HEK293 (cell line): Measurements from ENCODE around the gene CYTH3.

Experiments used
- CTCF ChIA-PET: fragments of 350-600 bp; formaldehyde crosslinking; extraction: SDS; loops from one replicate; lab custom pipeline; 2021; ENCODE audit warnings: antibody characterized with exemption; lab: Yijun Ruan, JAX
- POLR2A ChIA-PET: fragments of 300-600 bp; formaldehyde crosslinking; extraction: SDS; loops from one replicate; lab custom pipeline; 2020; ENCODE audit warnings: antibody characterized with exemption, inconsistent platforms; lab: Yijun Ruan, JAX
- H3K27ac ChIP-seq: fragments of 200-500 bp; sonication (Bioruptor generic); 2 replicates; pipeline ENCODE4 v1.5.1; 2014; ENCODE audit warnings: low read depth, low read length, control low read depth, inconsistent platforms; ENCODE audit errors: extremely low read depth
- H3K36me3 ChIP-seq, 2 experiments: fragments of 200-500 bp in 1 of 2; sonication (Bioruptor generic) in 1 of 2; 1 replicate in 1 of 2; 2 replicates in 1 of 2; pipeline ENCODE4 v1.5.1; 2014 to 2017; ENCODE audit warnings: inconsistent platforms in 2 of 2, low read length in 2 of 2; ENCODE audit not compliant: control insufficient read depth in 2 of 2, insufficient read depth in 1 of 2
- H3K4me1 ChIP-seq: fragments of 200-500 bp; sonication (Bioruptor generic); 2 replicates; pipeline ENCODE4 v1.5.1; 2014; ENCODE audit warnings: mild to moderate bottlenecking, low read length, inconsistent platforms; ENCODE audit not compliant: control insufficient read depth, insufficient read depth
- H3K4me3 ChIP-seq: 2 replicates; pipeline ENCODE4 v1.5.1; 2011; ENCODE audit warnings: low read depth, mild to moderate bottlenecking, control low read depth, low read length, moderate library complexity
- H3K9me3 ChIP-seq: fragments of 200-500 bp; sonication (Bioruptor generic); 2 replicates; pipeline ENCODE4 v1.5.1; 2014; ENCODE audit warnings: low read depth, low read length, inconsistent platforms; ENCODE audit not compliant: control insufficient read depth, insufficient read depth
- HOXC10 ChIP-seq: sonication (generic); formaldehyde crosslinking; IDR thresholded peaks from 2 replicates; pipeline ENCODE4 v1.8.1; 2023; ENCODE audit warnings: mild to moderate bottlenecking, missing genetic modification reagents
- HOXD13 ChIP-seq: sonication (generic); formaldehyde crosslinking; IDR thresholded peaks from 2 replicates; pipeline ENCODE4 v1.8.0; 2022; ENCODE audit warnings: missing genetic modification reagents, borderline replicate concordance
- OSR2 ChIP-seq: fragments of 450-650 bp; formaldehyde crosslinking; IDR thresholded peaks from 2 replicates; pipeline ENCODE4 v1.5.1; 2016; ENCODE audit warnings: missing biosample characterization, missing genetic modification characterization
- SCRT2 ChIP-seq: fragments of 450-650 bp; formaldehyde crosslinking; IDR thresholded peaks from 2 replicates; pipeline ENCODE4 v1.5.1; 2016; ENCODE audit warnings: missing biosample characterization, missing genetic modification characterization
- ZFP41 ChIP-seq: fragments of 450-650 bp; formaldehyde crosslinking; IDR thresholded peaks from 2 replicates; pipeline ENCODE4 v1.5.1; 2016; ENCODE audit warnings: missing biosample characterization, missing genetic modification characterization, borderline replicate concordance
- ZNF10 ChIP-seq: fragments of 450-650 bp; formaldehyde crosslinking; IDR thresholded peaks from 2 replicates; pipeline ENCODE4 v1.5.1; 2017; ENCODE audit warnings: missing biosample characterization, missing genetic modification characterization
- ZNF169 ChIP-seq: fragments of 450-650 bp; formaldehyde crosslinking; IDR thresholded peaks from 2 replicates; pipeline ENCODE4 v1.5.1; 2016; ENCODE audit warnings: missing biosample characterization, missing genetic modification characterization
- ZNF184 ChIP-seq: fragments of 450-650 bp; IDR thresholded peaks from 2 replicates; pipeline ENCODE4 v1.5.1; 2018; ENCODE audit warnings: missing biosample characterization, mild to moderate bottlenecking, missing genetic modification characterization
- ZNF223 ChIP-seq: fragments of 450-650 bp; formaldehyde crosslinking; IDR thresholded peaks from 2 replicates; pipeline ENCODE4 v1.5.1; 2016; ENCODE audit warnings: missing biosample characterization, missing genetic modification characterization
- ZNF239 ChIP-seq: fragments of 450-650 bp; formaldehyde crosslinking; IDR thresholded peaks from 2 replicates; pipeline ENCODE4 v1.5.1; 2016; ENCODE audit warnings: missing biosample characterization, missing genetic modification characterization
- ZNF24 ChIP-seq: fragments of 450-650 bp; formaldehyde crosslinking; IDR thresholded peaks from 2 replicates; pipeline ENCODE4 v1.5.1; 2016; ENCODE audit warnings: missing biosample characterization, missing genetic modification characterization
- ZNF274 ChIP-seq, 2 experiments: fragments of 200-500 bp in 1 of 2; fragments of 450-650 bp in 1 of 2; sonication (Bioruptor generic) in 1 of 2; formaldehyde crosslinking in 1 of 2; IDR thresholded peaks; 2 replicates each; pipeline versions ENCODE4 v1.5.1 to v1.6.1; 2014 to 2016; ENCODE audit warnings: borderline replicate concordance in 1 of 2, inconsistent platforms in 1 of 2, low read length in 1 of 2, missing biosample characterization in 1 of 2, missing genetic modification characterization in 1 of 2
- ZNF341 ChIP-seq: fragments of 450-650 bp; formaldehyde crosslinking; IDR thresholded peaks from 2 replicates; pipeline ENCODE4; 2016; ENCODE audit warnings: low read depth, missing biosample characterization, missing genetic modification characterization
- ZNF350 ChIP-seq: fragments of 450-650 bp; formaldehyde crosslinking; IDR thresholded peaks from 2 replicates; pipeline ENCODE4 v1.5.0; 2017; ENCODE audit warnings: missing biosample characterization, mild to moderate bottlenecking, missing genetic modification characterization
- ZNF426 ChIP-seq: fragments of 450-650 bp; formaldehyde crosslinking; IDR thresholded peaks from 2 replicates; pipeline ENCODE4 v1.5.1; 2017; ENCODE audit warnings: missing biosample characterization, missing genetic modification characterization, mild to moderate bottlenecking, inconsistent platforms, moderate library complexity
- ZNF473 ChIP-seq: fragments of 450-650 bp; formaldehyde crosslinking; IDR thresholded peaks from 2 replicates; pipeline ENCODE4 v1.5.1; 2017; ENCODE audit warnings: missing biosample characterization, missing genetic modification characterization
- ZNF513 ChIP-seq: fragments of 450-650 bp; IDR thresholded peaks from 2 replicates; pipeline ENCODE4 v1.5.1; 2018; ENCODE audit warnings: missing biosample characterization, missing genetic modification characterization
- ZNF521 ChIP-seq: fragments of 450-650 bp; formaldehyde crosslinking; IDR thresholded peaks from 2 replicates; pipeline ENCODE4 v1.5.1; 2017; ENCODE audit warnings: missing biosample characterization, mild to moderate bottlenecking, missing genetic modification characterization
- ZNF558 ChIP-seq: fragments of 450-650 bp; formaldehyde crosslinking; IDR thresholded peaks from 2 replicates; pipeline ENCODE4 v1.5.1; 2016; ENCODE audit warnings: missing biosample characterization, missing genetic modification characterization
- ZNF585B ChIP-seq: fragments of 450-650 bp; formaldehyde crosslinking; IDR thresholded peaks from 2 replicates; pipeline ENCODE4 v1.5.1; 2016; ENCODE audit warnings: missing biosample characterization, missing genetic modification characterization
- ZNF626 ChIP-seq: fragments of 450-650 bp; sonication (Bioruptor Pico); formaldehyde crosslinking; IDR thresholded peaks from 2 replicates; pipeline ENCODE4 v1.5.1; 2018; ENCODE audit warnings: missing biosample characterization, missing genetic modification characterization, inconsistent platforms
- ZNF629 ChIP-seq: fragments of 450-650 bp; formaldehyde crosslinking; IDR thresholded peaks from 2 replicates; pipeline ENCODE4 v1.5.1; 2017; ENCODE audit warnings: missing biosample characterization, missing genetic modification characterization
- ZNF837 ChIP-seq: fragments of 450-650 bp; formaldehyde crosslinking; IDR thresholded peaks from 2 replicates; pipeline ENCODE4 v1.5.1; 2016; ENCODE audit warnings: missing biosample characterization, missing genetic modification characterization
- ZSCAN5A ChIP-seq: fragments of 450-650 bp; formaldehyde crosslinking; IDR thresholded peaks from 2 replicates; pipeline ENCODE4 v1.5.1; 2016; ENCODE audit warnings: missing biosample characterization, missing genetic modification characterization
- ZXDB ChIP-seq: fragments of 450-650 bp; formaldehyde crosslinking; IDR thresholded peaks from 2 replicates; pipeline ENCODE4 v1.5.1; 2016; ENCODE audit warnings: missing biosample characterization, missing genetic modification characterization
- TF ChIP-seq, protein P1 (sequence below): fragments of 450-650 bp; formaldehyde crosslinking; IDR thresholded peaks from 2 replicates; pipeline ENCODE4 v1.5.1; 2016; ENCODE audit warnings: missing biosample characterization, missing genetic modification characterization
- TF ChIP-seq, protein P2 (sequence below): sonication (generic); formaldehyde crosslinking; IDR thresholded peaks from 2 replicates; pipeline ENCODE4 v1.8.1; 2022; ENCODE audit warnings: mild to moderate bottlenecking, moderate library complexity, missing genetic modification reagents

CYTH3 gene

GRCh38 chr7:6154542-6155404 is 117.7 kb downstream of the CYTH3 start:
- POLR2A ChIA-PET = no interaction called here

DNA sequence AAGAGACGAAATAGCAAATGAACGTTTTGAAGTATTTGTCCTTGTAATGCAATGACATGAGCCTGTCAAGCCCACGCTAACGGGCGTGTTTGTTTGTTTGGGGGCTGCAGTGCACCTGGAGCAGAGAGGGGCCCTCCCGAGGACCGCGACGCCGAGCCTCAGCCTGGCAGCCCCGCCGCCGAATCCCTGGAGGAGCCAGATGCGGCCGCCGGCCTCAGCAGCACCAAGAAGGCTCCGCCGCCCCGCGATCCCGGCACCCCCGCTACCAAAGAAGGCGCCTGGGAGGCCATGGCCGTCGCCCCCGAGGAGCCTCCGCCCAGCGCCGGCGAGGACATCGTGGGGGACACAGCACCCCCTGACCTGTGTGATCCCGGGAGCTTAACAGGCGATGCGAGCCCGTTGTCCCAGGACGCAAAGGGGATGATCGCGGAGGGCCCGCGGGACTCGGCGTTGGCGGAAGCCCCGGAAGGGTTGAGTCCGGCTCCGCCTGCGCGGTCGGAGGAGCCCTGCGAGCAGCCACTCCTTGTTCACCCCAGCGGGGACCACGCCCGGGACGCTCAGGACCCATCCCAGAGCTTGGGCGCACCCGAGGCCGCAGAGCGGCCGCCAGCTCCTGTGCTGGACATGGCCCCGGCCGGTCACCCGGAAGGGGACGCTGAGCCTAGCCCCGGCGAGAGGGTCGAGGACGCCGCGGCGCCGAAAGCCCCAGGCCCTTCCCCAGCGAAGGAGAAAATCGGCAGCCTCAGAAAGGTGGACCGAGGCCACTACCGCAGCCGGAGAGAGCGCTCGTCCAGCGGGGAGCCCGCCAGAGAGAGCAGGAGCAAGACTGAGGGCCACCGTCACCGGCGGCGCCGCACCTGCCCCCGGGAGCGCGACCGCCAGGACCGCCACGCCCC is 118.5 kb downstream of the CYTH3 start:
- Histone ChIP-seq H3K9me3 (no peaks in the 10 kb centered on the region), H3K36me3 (peaks cover 29 to 92% of the 10 kb centered on the region in 2 experiments; a peak in 2 of 3 replicates), H3K4me1 (no peaks in the 10 kb centered on the region), H3K27ac (no peak overlapping the region), H3K4me3 (no peak overlapping the region)
- ChIA-PET CTCF (no interaction called here), POLR2A (no interaction called here)
- TF ChIP-seq ZXDB (tag by site-specific recombination) (no peak), ZFP41 (tag by site-specific recombination) (no peak), ZNF626 (no peak), ZNF558 (tag by site-specific recombination) (no peak), ZNF169 (tag by site-specific recombination) (no peak), ZNF239 (no peak), ZNF473 (tag by site-specific recombination) (no peak), ZNF274 (IDR thresholded peaks at IDR 0.05; ENCODE audit: low read length) (no peak), ZNF274 (tag by site-specific recombination; IDR thresholded peaks at IDR 0.05; ENCODE audit: borderline replicate concordance) (no peak), ZNF184 (tag by site-specific recombination) (no peak)

More at GRCh38 chr7:6154542-6155404, 117.7 kb downstream of the CYTH3 start:
- TF ChIP-seq ZNF837 = no peak
- TF ChIP-seq ZFP41 (tag by site-specific recombination) = no peak
- no peak for TF ChIP-seq OSR2
- no peak for TF ChIP-seq ZNF426
- no peak for TF ChIP-seq ZNF585B (tag by site-specific recombination)
- no peak for TF ChIP-seq ZNF24 (tag by site-specific recombination)
- TF ChIP-seq, protein P1, sequence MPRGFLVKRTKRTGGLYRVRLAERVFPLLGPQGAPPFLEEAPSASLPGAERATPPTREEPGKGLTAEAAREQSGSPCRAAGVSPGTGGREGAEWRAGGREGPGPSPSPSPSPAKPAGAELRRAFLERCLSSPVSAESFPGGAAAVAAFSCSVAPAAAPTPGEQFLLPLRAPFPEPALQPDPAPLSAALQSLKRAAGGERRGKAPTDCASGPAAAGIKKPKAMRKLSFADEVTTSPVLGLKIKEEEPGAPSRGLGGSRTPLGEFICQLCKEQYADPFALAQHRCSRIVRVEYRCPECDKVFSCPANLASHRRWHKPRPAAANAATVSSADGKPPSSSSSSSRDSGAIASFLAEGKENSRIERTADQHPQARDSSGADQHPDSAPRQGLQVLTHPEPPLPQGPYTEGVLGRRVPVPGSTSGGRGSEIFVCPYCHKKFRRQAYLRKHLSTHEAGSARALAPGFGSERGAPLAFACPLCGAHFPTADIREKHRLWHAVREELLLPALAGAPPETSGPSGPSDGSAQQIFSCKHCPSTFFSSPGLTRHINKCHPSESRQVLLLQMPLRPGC (tag by site-specific recombination) = no peak
- TF ChIP-seq ZNF629 (tag by site-specific recombination) = no peak
- no peak for TF ChIP-seq ZNF513
- no peak for TF ChIP-seq ZNF341
- TF ChIP-seq, protein P2, sequence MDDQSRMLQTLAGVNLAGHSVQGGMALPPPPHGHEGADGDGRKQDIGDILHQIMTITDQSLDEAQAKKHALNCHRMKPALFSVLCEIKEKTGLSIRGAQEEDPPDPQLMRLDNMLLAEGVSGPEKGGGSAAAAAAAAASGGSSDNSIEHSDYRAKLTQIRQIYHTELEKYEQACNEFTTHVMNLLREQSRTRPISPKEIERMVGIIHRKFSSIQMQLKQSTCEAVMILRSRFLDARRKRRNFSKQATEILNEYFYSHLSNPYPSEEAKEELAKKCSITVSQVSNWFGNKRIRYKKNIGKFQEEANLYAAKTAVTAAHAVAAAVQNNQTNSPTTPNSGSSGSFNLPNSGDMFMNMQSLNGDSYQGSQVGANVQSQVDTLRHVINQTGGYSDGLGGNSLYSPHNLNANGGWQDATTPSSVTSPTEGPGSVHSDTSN = no peak
- no peak for TF ChIP-seq SCRT2 (tag by site-specific recombination)
- TF ChIP-seq ZNF10 (tag by site-specific recombination) = no peak
- no peak for TF ChIP-seq ZNF239
- no peak for TF ChIP-seq ZNF223
- TF ChIP-seq HOXD13 (CRISPR knock-in tag) = no peak
- no peak for TF ChIP-seq ZSCAN5A
- TF ChIP-seq ZNF350 = no peak
- TF ChIP-seq HOXC10 (CRISPR knock-in tag) = no peak
- TF ChIP-seq ZNF521 (tag by site-specific recombination) = no peak
- Histone ChIP-seq H3K4me3 (no peak overlapping the region), H3K4me1 (no peaks in the 10 kb centered on the region), H3K9me3 (no peaks in the 10 kb centered on the region), H3K36me3 (peaks cover 29 to 88% of the 10 kb centered on the region in 2 experiments; a peak in 2 of 3 replicates), H3K27ac (no peak overlapping the region)
- CTCF ChIA-PET = interaction anchor here (1.0 kb wide), 1 partner anchor 157 kb away, joined by 6 read pairs; no protein-coding TSS in a partner anchor
